Testis (tissue), 5 donors: ENCODE data around the gene TMEM35A. TPM values are rescaled to one million over a fixed set of nuclear protein-coding genes. Genes with fewer than 3 reads are reported as not detected.

Experiments
- DNase-seq: peaks from one replicate; pipeline ENCODE4 v3.0.0-alpha.2; 2019
- H3K27ac ChIP-seq, 2 donors: fragments of 200-600 bp; sonication (generic); one replicate each; pipeline ENCODE4 v1.5.1; 2019
- H3K27me3 ChIP-seq: fragments of 200-600 bp; sonication (generic); one replicate; pipeline ENCODE4 v1.5.1; 2019
- H3K36me3 ChIP-seq: fragments of 200-600 bp; sonication (generic); one replicate; pipeline ENCODE4 v1.5.1; 2017; ENCODE audit warnings: low read depth; ENCODE audit errors: missing control alignments
- H3K4me1 ChIP-seq: fragments of 200-600 bp; sonication (generic); one replicate; pipeline ENCODE4 v1.5.1; 2019
- H3K4me3 ChIP-seq, 2 donors: fragments of 200-600 bp; sonication (generic); one replicate each; pipeline ENCODE4 v1.5.1; 2017 to 2019
- H3K9me3 ChIP-seq: fragments of 200-600 bp; sonication (generic); one replicate; pipeline ENCODE4 v1.5.1; 2017
- POLR2A ChIP-seq: fragments of 450-650 bp; IDR thresholded peaks from one replicate; pipeline ENCODE4 v1.6.1; 2017; ENCODE audit warnings: antibody characterized with exemption, mild to moderate bottlenecking, moderate library complexity
- WGBS, 2 donors: methylation state at CpG; one replicate each; pipeline ENCODE4 v1.1.5; 2018; 5-methylcytosine and 5-hydroxymethylcytosine counted together
- intact Hi-C: fragments of 100-400 bp; cut with DNase I; formaldehyde crosslinking; loops from one replicate; pipeline ENCODE4 v1.15.1; 2023; ENCODE audit warnings: low total_unique reads
- long read RNA-seq, 2 donors: transcript quantifications; one replicate each; lab custom pipeline, GENCODE V29; 2026
- polyA plus RNA-seq: library from polyadenylated mRNA; stranded (reverse); fragments of 350-450 nt; fragmentation: Illumina TruSeq; extraction: RNeasy Lipid Tissue Mini Kit (QIAGEN cat#74804); gene quantifications from one replicate; pipeline ENCODE4 v1.2.3, GENCODE V29; 2014; ENCODE audit warnings: low read depth, low replicate concordance; ENCODE audit not compliant: insufficient read depth
- total RNA-seq, 2 donors: library from RNA; depleted of rRNA; stranded (reverse); fragments of >200 nt; gene quantifications; one replicate each; pipeline ENCODE4 v1.2.3, GENCODE V29; 2016
- TF ChIP-seq, protein P1 (sequence below), 3 experiments: fragments of 450-650 bp in 2 of 3; fragments of 200-600 bp in 1 of 3; sonication (generic) in 1 of 3; IDR thresholded peaks; one replicate each; pipeline ENCODE4 v1.5.1; 2016 to 2019; ENCODE audit warnings: antibody characterized with exemption in 3 of 3, mild to moderate bottlenecking in 2 of 3, moderate library complexity in 1 of 3

Gene TMEM35A, protein sequence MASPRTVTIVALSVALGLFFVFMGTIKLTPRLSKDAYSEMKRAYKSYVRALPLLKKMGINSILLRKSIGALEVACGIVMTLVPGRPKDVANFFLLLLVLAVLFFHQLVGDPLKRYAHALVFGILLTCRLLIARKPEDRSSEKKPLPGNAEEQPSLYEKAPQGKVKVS
- total RNA-seq (1 to 10 TPM; 1.6 to 2.3 TPM), polyA plus RNA-seq (5.5 TPM)
- long read RNA-seq, donor 1, transcript TMEM35A-201 (2 exons, 2,195 nt), result major isoform, 5 of 5 reads
- long read RNA-seq, donor 1, partial matches to known transcripts, result 0 of 5 reads
- long read RNA-seq, donor 1, other reads (novel, unspliced or antisense), result 0 of 5 reads
- long read RNA-seq, donor 2, transcript TMEM35A-201 (2 exons, 2,195 nt), result major isoform, 6 of 6 reads
- long read RNA-seq, donor 2, partial matches to known transcripts, result 0 of 6 reads
- long read RNA-seq, donor 2, other reads (novel, unspliced or antisense), result 0 of 6 reads

DNA sequence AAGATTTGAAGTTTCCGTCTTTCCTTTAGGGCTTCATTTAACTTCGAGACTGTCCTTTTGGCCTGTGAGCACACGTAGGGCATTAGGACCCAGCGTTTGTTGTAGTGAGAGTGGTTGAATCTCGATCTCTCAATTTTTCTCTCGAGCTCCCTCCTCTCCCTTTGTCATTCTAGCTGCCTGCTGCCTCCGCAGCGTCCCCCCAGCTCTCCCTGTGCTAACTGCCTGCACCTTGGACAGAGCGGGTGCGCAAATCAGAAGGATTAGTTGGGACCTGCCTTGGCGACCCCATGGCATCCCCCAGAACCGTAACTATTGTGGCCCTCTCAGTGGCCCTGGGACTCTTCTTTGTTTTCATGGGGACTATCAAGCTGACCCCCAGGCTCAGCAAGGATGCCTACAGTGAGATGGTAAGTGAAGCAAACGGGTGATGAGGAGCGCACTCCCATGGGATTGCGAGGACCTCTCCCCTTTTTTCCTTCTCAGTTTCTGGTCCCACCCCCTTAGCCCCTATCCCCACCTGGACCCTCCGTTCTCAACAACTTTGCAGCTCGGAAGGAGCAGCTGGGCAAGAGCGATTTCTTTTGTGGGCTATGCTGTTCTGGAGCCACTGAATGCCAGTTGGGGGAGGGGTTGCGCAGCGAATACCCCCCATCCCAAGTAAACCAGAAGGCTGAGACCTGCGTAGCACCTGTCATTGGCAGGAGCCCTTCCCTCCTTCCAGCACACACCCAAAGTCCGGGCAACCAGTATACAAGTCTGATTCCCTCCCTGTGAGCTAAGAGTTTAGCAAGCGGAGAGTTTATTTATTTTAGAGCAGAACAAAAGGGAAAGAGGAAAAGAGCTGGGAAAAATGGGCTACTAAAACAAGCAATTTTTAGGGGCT lies at the start of gene TMEM35A:
Gene TMEM35A, plus strand, starts transcription at position 164 of the 883 bp plus-strand sequence. Its CDS starts 124 bp downstream, at position 288.
- intact Hi-C loops, result no loop called here
- 0 to 2% methylated on average over 12 to 23 of the region's 23 CpGs for WGBS, 2 donors

DNA sequence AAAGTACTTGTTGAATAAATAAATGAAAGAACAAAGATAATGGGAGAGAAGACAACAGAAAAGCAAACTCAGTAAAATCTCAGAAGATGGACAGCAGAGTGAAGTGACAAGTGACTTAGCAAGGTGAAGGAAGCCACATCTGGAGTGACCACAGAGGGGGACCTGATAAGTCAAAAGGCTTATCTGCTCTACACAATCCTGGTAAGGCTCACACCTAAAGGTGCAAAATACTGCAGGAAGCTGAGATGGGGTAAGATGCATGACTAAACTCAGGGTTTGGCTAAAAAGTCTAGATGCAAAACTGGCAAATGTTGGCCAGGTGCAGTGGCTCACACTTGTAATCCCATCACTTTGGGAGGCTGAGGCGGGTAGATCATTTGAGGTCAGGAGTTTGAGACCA lies 49.0 kb upstream of the TMEM35A start:
- no peaks in the 10 kb centered on the region for H3K36me3 ChIP-seq
- 83% methylated on average over 1 of the region's 1 CpG; no CpG with 5 or more reads in 1 of the 2 donors for WGBS, 2 donors
- DNase-seq, result no peak

More for the DNA sequence above, at the start of gene TMEM35A:
- H3K27ac ChIP-seq, result no peak within 1 kb of the TSS
- H3K36me3 ChIP-seq, result no peaks in the 10 kb centered on the region
- peak within 1 kb of the TSS; percentile 26 to 41 for H3K4me3 ChIP-seq
- H3K27me3 ChIP-seq, result no peaks in the 10 kb centered on the region
- DNase-seq, result no peak
- H3K4me1 ChIP-seq, result no peaks in the 10 kb centered on the region
- H3K9me3 ChIP-seq, result no peaks in the 10 kb centered on the region
- TF ChIP-seq POLR2A, result no peak
- TF ChIP-seq, protein P1, sequence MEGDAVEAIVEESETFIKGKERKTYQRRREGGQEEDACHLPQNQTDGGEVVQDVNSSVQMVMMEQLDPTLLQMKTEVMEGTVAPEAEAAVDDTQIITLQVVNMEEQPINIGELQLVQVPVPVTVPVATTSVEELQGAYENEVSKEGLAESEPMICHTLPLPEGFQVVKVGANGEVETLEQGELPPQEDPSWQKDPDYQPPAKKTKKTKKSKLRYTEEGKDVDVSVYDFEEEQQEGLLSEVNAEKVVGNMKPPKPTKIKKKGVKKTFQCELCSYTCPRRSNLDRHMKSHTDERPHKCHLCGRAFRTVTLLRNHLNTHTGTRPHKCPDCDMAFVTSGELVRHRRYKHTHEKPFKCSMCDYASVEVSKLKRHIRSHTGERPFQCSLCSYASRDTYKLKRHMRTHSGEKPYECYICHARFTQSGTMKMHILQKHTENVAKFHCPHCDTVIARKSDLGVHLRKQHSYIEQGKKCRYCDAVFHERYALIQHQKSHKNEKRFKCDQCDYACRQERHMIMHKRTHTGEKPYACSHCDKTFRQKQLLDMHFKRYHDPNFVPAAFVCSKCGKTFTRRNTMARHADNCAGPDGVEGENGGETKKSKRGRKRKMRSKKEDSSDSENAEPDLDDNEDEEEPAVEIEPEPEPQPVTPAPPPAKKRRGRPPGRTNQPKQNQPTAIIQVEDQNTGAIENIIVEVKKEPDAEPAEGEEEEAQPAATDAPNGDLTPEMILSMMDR (IDR thresholded peaks at IDR 0.05), result no peak

DNA sequence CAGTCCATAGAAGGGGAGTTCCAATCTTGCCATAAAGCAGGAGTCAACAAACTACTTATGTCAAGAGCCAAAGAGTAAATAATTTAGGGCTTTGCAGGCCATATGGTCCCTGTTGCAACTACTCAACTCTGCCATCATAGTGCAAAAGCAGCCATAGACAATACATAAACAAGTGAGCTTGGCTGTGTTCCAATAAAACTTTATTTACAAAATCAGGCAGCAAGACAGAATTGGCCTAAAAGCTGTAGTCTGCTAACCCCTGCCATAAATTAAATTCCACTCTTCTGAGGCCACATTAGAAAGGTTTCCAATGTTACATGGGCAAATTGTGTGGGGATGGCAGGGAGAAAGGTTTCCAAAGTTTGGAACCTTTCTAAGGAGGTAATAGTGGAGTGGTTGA lies 41.4 kb upstream of the TMEM35A start:
- no peak for TF ChIP-seq POLR2A
- TF ChIP-seq, protein P1 (IDR thresholded peaks at IDR 0.05), result no peak
- H3K9me3 ChIP-seq, result no peaks in the 10 kb centered on the region
- no peaks in the 10 kb centered on the region for H3K4me1 ChIP-seq
- DNase-seq, result no peak
- no peak overlapping the region for H3K4me3 ChIP-seq
- intact Hi-C loops, result no loop called here
- no peak overlapping the region for H3K27ac ChIP-seq
- H3K36me3 ChIP-seq, result no peaks in the 10 kb centered on the region
- no peaks in the 10 kb centered on the region for H3K27me3 ChIP-seq

More for the DNA sequence above, 49.0 kb upstream of the TMEM35A start:
- no peak for TF ChIP-seq POLR2A
- TF ChIP-seq, protein P1 (IDR thresholded peaks at IDR 0.05), result no peak
- intact Hi-C loops, result no loop called here
- Histone ChIP-seq H3K4me3 (no peak overlapping the region), H3K4me1 (no peaks in the 10 kb centered on the region), H3K9me3 (no peaks in the 10 kb centered on the region), H3K27me3 (no peaks in the 10 kb centered on the region), H3K27ac (no peak overlapping the region)

DNA sequence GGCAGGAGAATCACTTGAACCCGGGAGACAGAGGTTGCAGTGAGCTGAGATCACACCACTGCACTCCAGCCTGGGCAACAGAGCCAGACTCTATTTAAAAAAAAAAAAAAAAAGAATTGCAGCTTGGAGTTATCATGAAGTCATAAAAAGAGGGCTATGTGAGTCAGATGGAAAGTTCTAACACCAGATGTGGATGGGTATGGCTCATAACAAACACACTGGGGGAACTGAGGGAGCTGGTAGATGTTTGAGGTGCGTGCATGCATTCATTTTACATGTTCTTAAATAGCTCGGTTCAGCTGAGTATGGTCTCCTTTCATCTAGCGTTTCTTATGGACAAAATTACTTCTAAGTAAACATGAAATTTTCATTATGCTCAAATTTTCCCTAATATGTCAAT lies 38.5 kb upstream of the TMEM35A start:
- Histone ChIP-seq H3K27me3 (no peaks in the 10 kb centered on the region), H3K9me3 (no peaks in the 10 kb centered on the region), H3K4me1 (no peaks in the 10 kb centered on the region), H3K36me3 (no peaks in the 10 kb centered on the region), H3K4me3 (no peak overlapping the region), H3K27ac (no peak overlapping the region)
- intact Hi-C loops, result no loop called here
- WGBS, 2 donors, result 64 to 99% methylated on average over 4 of the region's 4 CpGs
- no peak for DNase-seq
- TF ChIP-seq, protein P1 (IDR thresholded peaks at IDR 0.05), result no peak
- no peak for TF ChIP-seq POLR2A
